Peyer's patch (tissue), 4 donors: ENCODE results near the gene MAPKAPK3.

Experiments
- POLR2A ChIP-seq, 2 donors: fragments of 450-650 bp; IDR thresholded peaks; one replicate each; pipeline ENCODE4 v1.5.1; 2017; ENCODE audit warnings: antibody characterized with exemption in 2 of 2, mild to moderate bottlenecking in 2 of 2, moderate library complexity in 2 of 2
- TF ChIP-seq, protein P1 (sequence below), 6 experiments: fragments of 450-650 bp in 4 of 6; fragments of 200-600 bp in 2 of 6; sonication (generic) in 1 of 6; IDR thresholded peaks; one replicate each; pipeline ENCODE4 v1.5.1; 2017 to 2019; ENCODE audit warnings: antibody characterized with exemption in 6 of 6, mild to moderate bottlenecking in 3 of 6, moderate library complexity in 1 of 6

DNA sequence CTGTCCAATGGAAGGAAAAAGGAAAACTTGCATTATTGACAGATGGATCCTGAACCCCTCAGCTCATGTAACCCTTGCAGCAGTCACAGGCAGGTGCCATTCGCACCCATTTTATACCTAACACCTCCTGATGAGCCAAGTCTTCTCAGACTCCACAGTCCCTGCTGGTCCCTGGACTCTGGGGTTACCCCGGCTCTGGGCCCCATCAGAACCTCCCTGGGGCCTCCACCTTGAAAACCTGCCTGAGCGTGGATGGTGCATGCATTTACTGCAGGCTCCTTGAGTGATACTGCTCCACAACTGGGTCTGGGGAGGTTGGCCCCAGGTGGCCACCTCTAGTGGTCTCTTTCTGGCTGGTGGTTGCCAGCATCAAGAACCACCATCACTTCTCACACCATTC is 41.9 kb downstream of the MAPKAPK3 start:
- TF ChIP-seq, protein P1, sequence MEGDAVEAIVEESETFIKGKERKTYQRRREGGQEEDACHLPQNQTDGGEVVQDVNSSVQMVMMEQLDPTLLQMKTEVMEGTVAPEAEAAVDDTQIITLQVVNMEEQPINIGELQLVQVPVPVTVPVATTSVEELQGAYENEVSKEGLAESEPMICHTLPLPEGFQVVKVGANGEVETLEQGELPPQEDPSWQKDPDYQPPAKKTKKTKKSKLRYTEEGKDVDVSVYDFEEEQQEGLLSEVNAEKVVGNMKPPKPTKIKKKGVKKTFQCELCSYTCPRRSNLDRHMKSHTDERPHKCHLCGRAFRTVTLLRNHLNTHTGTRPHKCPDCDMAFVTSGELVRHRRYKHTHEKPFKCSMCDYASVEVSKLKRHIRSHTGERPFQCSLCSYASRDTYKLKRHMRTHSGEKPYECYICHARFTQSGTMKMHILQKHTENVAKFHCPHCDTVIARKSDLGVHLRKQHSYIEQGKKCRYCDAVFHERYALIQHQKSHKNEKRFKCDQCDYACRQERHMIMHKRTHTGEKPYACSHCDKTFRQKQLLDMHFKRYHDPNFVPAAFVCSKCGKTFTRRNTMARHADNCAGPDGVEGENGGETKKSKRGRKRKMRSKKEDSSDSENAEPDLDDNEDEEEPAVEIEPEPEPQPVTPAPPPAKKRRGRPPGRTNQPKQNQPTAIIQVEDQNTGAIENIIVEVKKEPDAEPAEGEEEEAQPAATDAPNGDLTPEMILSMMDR (IDR thresholded peaks at IDR 0.05) = no peak
- TF ChIP-seq POLR2A (IDR thresholded peaks at IDR 0.05) = no peak
